SK-N-SH treated with all-trans-retinoic acid at 6 μM for 48 hours (cell line): ENCODE measurements around the gene SCNN1B.
"Not testable (repeated sequence)": the region's sequence is repeated elsewhere in the genome, so short reads cannot be mapped to it uniquely, and the experiment has no call there.

Experiments
- BACH2 ChIP-seq: fragments of 250-450 bp; sonication (Bioruptor Pico); IDR thresholded peaks from 2 replicates; pipeline ENCODE4 v1.9.0; 2021; ENCODE audit warnings: mild to moderate bottlenecking, borderline replicate concordance
- ESRRG ChIP-seq: fragments of 250-450 bp; sonication (Bioruptor Pico); IDR thresholded peaks from 2 replicates; pipeline ENCODE4 v1.6.1; 2021; ENCODE audit warnings: mild to moderate bottlenecking
- GLIS3 ChIP-seq: fragments of 250-450 bp; sonication (Bioruptor Pico); IDR thresholded peaks from 2 replicates; pipeline ENCODE4 v1.5.0; 2020; ENCODE audit warnings: mild to moderate bottlenecking, moderate library complexity
- PATZ1 ChIP-seq: fragments of 250-450 bp; sonication (Bioruptor Pico); IDR thresholded peaks from 2 replicates; pipeline ENCODE4 v1.8.0; 2020; ENCODE audit warnings: mild to moderate bottlenecking, moderate library complexity, borderline replicate concordance
- SNAI2 ChIP-seq: fragments of 250-450 bp; sonication (Bioruptor Pico); IDR thresholded peaks from 2 replicates; pipeline ENCODE4 v1.5.0; 2020; ENCODE audit warnings: mild to moderate bottlenecking, moderate library complexity
- TSHZ2 ChIP-seq: fragments of 250-450 bp; sonication (Bioruptor Pico); IDR thresholded peaks from 2 replicates; pipeline ENCODE4 v1.5.0; 2020; ENCODE audit warnings: mild to moderate bottlenecking, moderate library complexity

- not testable (repeated sequence) for TF ChIP-seq SNAI2, PATZ1, ESRRG, TSHZ2, GLIS3, BACH2 (CRISPR knock-in tag)
Observed at GRCh38 chr16:23299815-23300214, 2.3 kb upstream of the SCNN1B start.
